Activated CD4-positive, alpha-beta T cell treated with anti-CD3 and anti-CD28 coated beads, Interleukin-2, amount 50 U/mL, for 24 hours (primary cell): ENCODE results near the gene SWAP70.
"Not testable (repeated sequence)": the region's sequence is repeated elsewhere in the genome, so short reads cannot be mapped to it uniquely, and the experiment has no call there.

ENCODE experiments used
- DNase-seq, 2 donors: peaks; one replicate each; pipeline ENCODE4 v3.0.0-alpha.2; 2020; ENCODE audit warnings: low read depth in 1 of 2, low spot score in 1 of 2

The SWAP70 gene

GRCh38 chr11:9663699-9664275 is at the start of gene SWAP70:
Gene SWAP70, plus strand, starts transcription at chr11:9664077. Its CDS starts 103 bp downstream, at chr11:9664180.
- DNase-seq = peak; percentile 53 to 61

DNA sequence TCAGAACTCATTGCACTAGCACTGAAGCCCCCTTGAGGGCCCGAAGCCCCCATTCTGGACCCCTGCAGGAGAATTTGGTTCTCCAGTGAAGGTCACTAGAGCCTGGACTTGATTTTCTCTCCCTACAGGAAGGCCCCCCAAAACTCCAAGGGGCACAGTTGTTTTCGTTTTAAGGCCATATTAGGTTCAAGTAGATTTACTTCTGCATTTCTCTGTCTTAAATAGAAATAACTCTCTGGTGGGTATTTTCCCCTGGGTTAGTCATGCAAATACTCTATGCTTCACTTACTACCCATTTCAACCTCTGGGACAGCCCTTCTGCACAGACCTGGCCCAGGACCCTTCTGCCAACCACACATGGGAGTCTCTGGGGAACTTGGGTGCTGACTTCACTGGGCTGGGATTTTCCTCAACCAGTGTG is 48.8 kb upstream of the SWAP70 start:
- DNase-seq = no peak

GRCh38 chr11:9616042-9616675 is 47.7 kb upstream of the SWAP70 start:
- DNase-seq = no peak

DNA sequence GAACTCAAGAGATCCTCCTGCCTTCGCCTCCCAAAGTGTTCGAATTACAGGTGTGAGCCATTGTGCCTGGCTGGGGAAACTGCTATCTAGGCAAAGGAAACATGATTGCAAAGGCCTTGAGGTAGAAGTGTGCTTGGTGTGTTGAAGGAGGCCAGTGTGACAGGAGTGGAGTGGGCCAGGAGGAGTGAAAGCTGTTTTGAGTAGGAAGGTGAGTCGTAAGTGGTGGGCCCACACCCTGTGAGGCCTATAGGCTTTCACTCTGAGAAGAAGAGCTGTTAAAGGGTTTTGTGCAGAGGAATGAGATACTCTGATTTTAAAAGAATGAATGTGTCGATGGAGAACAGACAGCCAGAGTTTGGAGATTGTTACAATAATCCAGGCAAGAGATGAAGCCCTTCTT is 47.0 kb upstream of the SWAP70 start:
- no peak for DNase-seq

- no peak for DNase-seq
These were observed 45.9 kb upstream of the SWAP70 start for GRCh38 chr11:9617940-9618339.

DNA sequence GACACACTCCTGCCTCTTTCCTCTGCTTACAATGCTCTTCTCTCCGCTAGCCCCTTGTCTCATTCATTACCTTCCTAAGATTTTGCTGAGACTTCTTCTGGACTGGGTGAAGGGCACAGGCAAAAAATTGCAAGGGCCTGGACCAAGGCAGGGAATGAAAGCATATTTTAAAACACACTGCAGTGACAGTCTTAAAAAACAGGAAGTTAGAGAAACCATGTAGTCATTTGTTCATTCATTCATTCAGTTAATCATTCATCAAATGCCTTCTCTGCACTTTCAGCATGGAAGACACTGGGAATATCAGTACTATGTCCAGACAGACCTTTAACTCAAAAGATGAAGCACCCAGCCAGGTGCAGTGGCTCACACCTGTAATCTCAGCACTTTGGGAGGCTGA is 44.9 kb upstream of the SWAP70 start:
- DNase-seq = no peak

DNA sequence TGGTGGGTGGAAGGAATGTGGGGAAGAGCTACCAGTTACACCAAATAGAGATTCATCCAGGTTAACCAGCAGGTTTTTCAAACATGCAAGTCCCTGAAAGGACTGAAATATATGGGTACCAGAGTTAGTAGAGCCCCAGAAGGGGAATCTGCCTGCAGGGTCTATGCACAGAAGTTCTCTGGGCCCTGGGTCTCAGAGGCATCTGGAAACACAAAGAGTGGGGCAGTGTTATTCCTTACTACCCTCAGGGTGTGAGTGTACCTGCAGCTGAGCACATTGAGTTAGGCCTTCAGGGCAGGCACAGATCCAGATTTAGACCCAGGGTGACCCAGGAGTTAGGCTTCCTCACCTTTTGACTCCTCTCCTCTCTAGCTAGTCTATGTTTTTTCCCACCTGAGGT is 43.9 kb upstream of the SWAP70 start:
- DNase-seq = no peak

- DNase-seq = not testable (repeated sequence)
These were observed 41.5 kb upstream of the SWAP70 start for GRCh38 chr11:9622353-9622752.

DNA sequence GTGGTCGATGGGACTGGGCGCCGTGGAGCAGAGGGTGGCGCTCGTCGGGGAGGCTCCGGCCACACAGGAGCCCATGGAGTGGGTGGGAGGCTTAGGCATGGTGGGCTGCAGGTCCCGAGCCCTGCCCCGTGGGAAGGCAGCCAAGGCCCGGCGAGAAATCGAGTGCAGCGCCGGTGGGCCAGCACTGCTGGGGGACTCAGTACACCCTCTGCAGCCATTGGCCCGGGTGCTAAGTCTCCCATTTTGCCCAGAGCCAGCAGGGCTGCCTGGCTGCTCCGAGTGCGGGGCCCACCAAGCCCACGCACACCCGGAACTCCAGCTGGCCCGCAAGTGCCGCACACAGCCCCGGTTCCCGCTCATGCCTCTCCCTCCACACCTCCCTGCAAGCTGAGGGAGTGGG is 40.8 kb upstream of the SWAP70 start:
- DNase-seq = not testable (repeated sequence)

DNA sequence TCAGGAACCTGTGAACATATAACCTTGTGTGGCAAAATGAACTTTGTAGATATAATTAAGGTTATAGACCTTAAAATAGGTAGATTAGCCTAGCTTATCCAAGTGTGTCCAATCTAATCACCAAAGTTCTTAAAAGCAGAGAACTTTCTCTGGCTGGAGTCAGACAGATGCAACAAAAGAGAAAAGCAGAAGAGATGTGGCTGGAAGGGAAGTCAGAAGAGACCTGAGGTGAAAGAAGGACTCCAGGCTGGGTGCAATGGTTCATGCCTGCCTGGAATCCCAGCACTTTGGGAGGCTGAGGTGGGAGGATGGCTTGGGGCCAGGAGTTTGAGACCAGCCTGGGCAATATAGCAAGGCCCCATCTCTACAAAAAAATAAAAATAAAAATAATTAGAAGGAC is 39.4 kb upstream of the SWAP70 start:
- DNase-seq = no peak

GRCh38 chr11:9625162-9625561 is 38.7 kb upstream of the SWAP70 start:
- no peak for DNase-seq

DNA sequence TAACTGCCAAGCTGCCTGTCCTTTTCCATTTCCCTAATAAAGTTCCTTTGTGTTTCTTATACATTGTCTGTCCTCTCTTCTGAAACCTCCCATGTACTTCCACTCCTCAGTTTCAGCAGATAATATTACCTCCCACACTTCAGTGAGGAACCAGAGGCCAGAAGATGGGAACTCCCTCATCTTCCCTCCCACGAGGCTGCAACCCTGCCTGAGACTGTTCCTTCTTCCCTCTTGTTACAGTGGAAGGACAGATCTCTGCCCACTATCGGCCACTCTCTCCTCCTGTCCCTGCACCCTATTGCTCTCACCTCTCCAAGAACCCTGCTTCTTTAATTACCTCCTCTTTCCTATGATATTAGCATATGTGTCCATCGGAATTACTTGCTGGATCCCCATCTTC is 38.1 kb upstream of the SWAP70 start:
- DNase-seq = no peak

GRCh38 chr11:9626496-9627394 is 37.1 kb upstream of the SWAP70 start:
- DNase-seq = no peak

DNA sequence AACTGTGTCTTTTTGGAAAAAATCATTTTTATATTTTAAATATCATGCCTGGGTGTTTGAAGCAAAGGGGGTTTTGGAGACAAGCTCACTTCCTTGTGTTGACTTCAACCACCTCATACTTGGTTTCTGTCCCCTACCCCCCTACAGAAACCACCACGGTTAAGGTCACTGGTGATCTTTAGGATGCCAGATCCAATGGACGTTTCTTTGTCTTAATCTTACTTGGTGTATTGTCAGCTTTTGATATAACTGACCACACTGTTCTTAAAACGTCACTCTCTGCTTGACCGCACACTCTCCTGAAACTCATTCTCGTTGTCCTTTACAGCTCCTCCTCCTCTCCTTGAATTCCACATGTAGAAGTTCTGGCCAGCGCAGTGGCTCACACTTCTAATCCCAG is 34.8 kb upstream of the SWAP70 start:
- no peak for DNase-seq

- DNase-seq = no peak
These were observed 30.2 kb upstream of the SWAP70 start for GRCh38 chr11:9633679-9634078.

GRCh38 chr11:9636691-9637090 is 27.2 kb upstream of the SWAP70 start:
- no peak for DNase-seq

GRCh38 chr11:9639099-9639498 is 24.8 kb upstream of the SWAP70 start:
- no peak for DNase-seq

GRCh38 chr11:9639985-9640384 is 23.9 kb upstream of the SWAP70 start:
- no peak for DNase-seq

GRCh38 chr11:9642894-9643293 is 21.0 kb upstream of the SWAP70 start:
- no peak for DNase-seq

- DNase-seq = no peak
These were observed 20.1 kb upstream of the SWAP70 start for GRCh38 chr11:9643751-9644150.

GRCh38 chr11:9645881-9646280 is 18.0 kb upstream of the SWAP70 start:
- no peak for DNase-seq

DNA sequence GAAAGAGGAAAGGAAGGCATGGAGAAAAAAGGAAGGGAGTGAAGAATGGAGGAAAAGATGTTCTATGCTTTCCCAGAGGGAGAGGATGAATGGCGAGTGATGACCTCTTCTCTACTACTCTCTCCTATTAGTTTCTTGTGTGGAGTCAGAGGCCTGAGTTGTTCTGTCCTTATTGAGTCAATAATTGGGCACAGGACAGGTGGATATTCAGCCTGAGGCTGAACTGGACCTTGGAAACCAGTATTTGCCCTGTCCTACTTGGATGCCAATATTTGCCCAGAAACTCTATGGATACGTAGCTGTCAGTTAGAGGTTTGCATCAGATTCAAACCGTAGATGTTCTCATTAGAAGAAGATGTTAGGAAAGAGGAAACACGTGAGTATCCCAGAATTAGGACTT is 17.6 kb upstream of the SWAP70 start:
- DNase-seq = no peak
